Caco-2 (cell line): Measurements from ENCODE around the gene PDIK1L. TPM values are rescaled to one million over a fixed set of nuclear protein-coding genes. Genes with fewer than 3 reads are reported as not detected.

Source experiments
- BruUV-seq: library from RNA; stranded (reverse); fragments of 400-500 nt; replicated peaks from 2 replicates; lab custom pipeline; 2021; lab: Mats Ljungman, UMichigan
- CTCF ChIA-PET: fragments of 300-600 bp; sonication (Branson Sonifier 250); formaldehyde crosslinking; loops from one replicate; lab custom pipeline; 2022; ENCODE audit warnings: antibody characterized with exemption; lab: Charles Lee
- POLR2A ChIA-PET: fragments of 300-600 bp; sonication (Branson Sonifier 250); formaldehyde crosslinking; loops from one replicate; lab custom pipeline; 2022; ENCODE audit warnings: antibody characterized with exemption; lab: Charles Lee
- DNase-seq, 2 experiments: peaks; one replicate each; pipeline versions ENCODE4 v3.0.0 to v3.0.0-alpha.2; 2020 to 2022
- H3K27me3 ChIP-seq: replicated peaks from 2 replicates; pipeline ENCODE4 v1.6.0; 2011; ENCODE audit warnings: low read length; ENCODE audit not compliant: control insufficient read depth, insufficient read depth
- H3K36me3 ChIP-seq: 2 replicates; pipeline ENCODE4 v1.5.1; 2011; ENCODE audit warnings: low read length; ENCODE audit not compliant: control insufficient read depth, insufficient read depth
- H3K4me1 ChIP-seq: fragments of 250-450 bp; sonication (Bioruptor Pico); 2 replicates; pipeline ENCODE4 v1.5.1; 2020; ENCODE audit warnings: mild to moderate bottlenecking
- H3K4me3 ChIP-seq: 2 replicates; pipeline ENCODE4 v1.5.1; 2011; ENCODE audit warnings: low read depth, mild to moderate bottlenecking, control low read depth, low read length
- H3K9me3 ChIP-seq: fragments of 250-450 bp; sonication (Bioruptor Pico); 2 replicates; pipeline ENCODE4 v1.5.1; 2020; ENCODE audit warnings: mild to moderate bottlenecking, moderate library complexity
- H3K27ac Mint-ChIP-seq: one replicate; pipeline ENCODE4 v1.8.0; 2022; ENCODE audit warnings: mixed read lengths; ENCODE audit not compliant: unreplicated experiment
- H3K27me3 Mint-ChIP-seq: one replicate; pipeline ENCODE4 v1.8.0; 2022; ENCODE audit warnings: mixed read lengths; ENCODE audit not compliant: insufficient read depth, unreplicated experiment
- H3K36me3 Mint-ChIP-seq: one replicate; pipeline ENCODE4 v1.8.0; 2022; ENCODE audit warnings: mild to moderate bottlenecking, mixed read lengths; ENCODE audit not compliant: insufficient read depth, unreplicated experiment
- H3K4me1 Mint-ChIP-seq: one replicate; pipeline ENCODE4 v1.8.0; 2022; ENCODE audit warnings: low read depth, mixed read lengths; ENCODE audit not compliant: unreplicated experiment
- H3K4me3 Mint-ChIP-seq: one replicate; pipeline ENCODE4 v1.8.0; 2022; ENCODE audit warnings: mild to moderate bottlenecking, moderate library complexity, mixed read lengths; ENCODE audit not compliant: unreplicated experiment
- H3K9me3 Mint-ChIP-seq: one replicate; pipeline ENCODE4 v1.8.0; 2022; ENCODE audit warnings: mixed read lengths; ENCODE audit not compliant: unreplicated experiment
- CTCF ChIP-seq, 2 experiments: fragments of 200-600 bp in 1 of 2; IDR thresholded peaks; 1 replicate in 1 of 2; 2 replicates in 1 of 2; pipeline versions ENCODE4 v1.5.1 to v1.8.0; 2011 to 2022; ENCODE audit warnings: antibody characterized with exemption in 1 of 2, control low read depth in 1 of 2, inconsistent platforms in 1 of 2, low read depth in 1 of 2, low read length in 1 of 2, mild to moderate bottlenecking in 1 of 2, moderate library complexity in 1 of 2; ENCODE audit not compliant: insufficient read depth in 1 of 2, severe bottlenecking in 1 of 2, unreplicated experiment in 1 of 2
- intact Hi-C: fragments of 100-400 bp; cut with micrococcal nuclease; formaldehyde crosslinking; loops from one replicate; pipeline ENCODE4 v1.10.0; 2022; ENCODE audit not compliant: unreplicated experiment
- total RNA-seq: library from RNA; stranded (reverse); gene quantifications from 2 replicates; pipeline ENCODE4 v1.2.3, GENCODE V29; 2022

Gene PDIK1L
- total RNA-seq, 1 experiment from 2014 or later: 5.5 TPM

DNA sequence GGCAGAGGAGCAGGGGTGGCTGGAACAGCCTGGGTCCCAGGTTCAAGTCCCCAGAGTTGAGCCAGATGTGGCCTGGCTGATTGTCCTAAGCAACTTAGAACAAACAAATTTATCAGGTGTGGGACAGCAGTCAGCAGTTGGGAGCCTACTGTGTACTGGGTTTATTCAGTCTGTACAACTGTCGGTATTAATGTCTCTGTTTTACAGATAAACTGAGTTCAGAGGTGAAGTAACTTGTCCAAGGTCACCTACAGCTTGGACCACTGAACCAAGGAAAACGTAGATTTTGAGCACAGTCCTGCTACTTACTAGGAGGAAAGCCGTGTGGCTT, 29.6 kb upstream of the PDIK1L start:
- CTCF ChIA-PET: no interaction called here
- H3K4me1 Mint-ChIP-seq: peaks cover 12% of the 10 kb centered on the region
- no TSS peak for BruUV-seq
- POLR2A ChIA-PET: no interaction called here
- H3K27me3 Mint-ChIP-seq: no peaks in the 10 kb centered on the region
- Histone ChIP-seq H3K9me3 (no peaks in the 10 kb centered on the region), H3K4me1 (peaks cover 40% of the 10 kb centered on the region), H3K36me3 (no peaks in the 10 kb centered on the region), H3K27me3 (no peaks in the 10 kb centered on the region), H3K4me3 (no peak overlapping the region)
- DNase-seq: no peak
- H3K4me3 Mint-ChIP-seq: no peak overlapping the region
- intact Hi-C loops: no loop called here
- peaks cover 5% of the 10 kb centered on the region for H3K36me3 Mint-ChIP-seq
- H3K9me3 Mint-ChIP-seq: no peaks in the 10 kb centered on the region
- no peak for TF ChIP-seq CTCF (IDR thresholded peaks at IDR 0.05; ENCODE audit: insufficient read depth in 1 of 2, low read depth in 1 of 2, low read length in 1 of 2, severe bottlenecking in 1 of 2, unreplicated experiment in 1 of 2)
- no peak overlapping the region for H3K27ac Mint-ChIP-seq

- Histone ChIP-seq H3K27me3 (no peaks in the 10 kb centered on the region), H3K4me3 (no peak overlapping the region), H3K36me3 (no peaks in the 10 kb centered on the region), H3K9me3 (no peaks in the 10 kb centered on the region), H3K4me1 (peaks cover 32% of the 10 kb centered on the region)
- Mint-ChIP-seq H3K4me3 (no peak overlapping the region), H3K36me3 (peaks cover 5% of the 10 kb centered on the region), H3K27ac (no peak overlapping the region), H3K4me1 (peaks cover 12% of the 10 kb centered on the region), H3K27me3 (no peaks in the 10 kb centered on the region), H3K9me3 (no peaks in the 10 kb centered on the region)
- POLR2A ChIA-PET: interaction anchor here (0.5 kb wide), 1 partner anchor 18 kb away, joined by 3 read pairs; no protein-coding TSS in a partner anchor
- intact Hi-C loops: no loop called here
- CTCF ChIA-PET: no interaction called here
- no peak for TF ChIP-seq CTCF (IDR thresholded peaks at IDR 0.05; ENCODE audit: insufficient read depth in 1 of 2, low read depth in 1 of 2, low read length in 1 of 2, severe bottlenecking in 1 of 2, unreplicated experiment in 1 of 2)
- DNase-seq: no peak
- BruUV-seq: no TSS peak
Observed at GRCh38 chr1:26083208-26083607, 28.4 kb upstream of the PDIK1L start.

DNA sequence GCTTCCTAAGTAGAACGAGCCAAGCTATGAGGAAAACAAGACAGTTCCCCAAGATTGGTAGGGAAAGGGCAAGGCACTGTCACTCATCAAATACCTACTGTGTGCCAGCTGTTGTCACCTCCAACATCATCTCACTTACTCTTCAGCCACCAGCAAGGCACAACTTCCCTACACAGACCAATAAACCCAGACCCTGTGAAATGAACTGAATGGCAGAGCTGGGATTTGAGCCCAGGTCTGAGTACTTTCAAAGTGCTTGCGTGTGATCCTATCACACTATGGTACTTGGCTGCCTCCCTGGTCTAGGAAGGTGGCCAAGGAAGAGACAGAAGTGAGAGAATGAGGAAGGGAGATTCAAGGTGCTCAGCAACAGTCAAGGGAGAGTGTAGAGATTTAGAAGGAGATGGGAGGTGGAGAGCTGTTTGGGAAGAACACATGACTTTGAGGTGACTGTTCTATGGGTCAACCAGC, 27.5 kb upstream of the PDIK1L start:
- no peaks in the 10 kb centered on the region for H3K27me3 ChIP-seq
- ChIA-PET POLR2A (no interaction called here), CTCF (interaction anchor here (0.6 kb wide), 1 partner anchor 25 kb away, joined by 4 read pairs; no protein-coding TSS in a partner anchor)

More for the DNA sequence above, 27.5 kb upstream of the PDIK1L start:
- intact Hi-C loops: no loop called here
- H3K36me3 Mint-ChIP-seq: no peaks in the 10 kb centered on the region
- TF ChIP-seq CTCF (IDR thresholded peaks at IDR 0.05; ENCODE audit: insufficient read depth in 1 of 2, low read depth in 1 of 2, low read length in 1 of 2, severe bottlenecking in 1 of 2, unreplicated experiment in 1 of 2): no peak
- H3K4me3 ChIP-seq: no peak overlapping the region
- BruUV-seq: no TSS peak
- H3K27ac Mint-ChIP-seq: no peak overlapping the region
- no peaks in the 10 kb centered on the region for H3K9me3 ChIP-seq
- DNase-seq: no peak
- peaks cover 6% of the 10 kb centered on the region for H3K4me1 Mint-ChIP-seq
- no peaks in the 10 kb centered on the region for H3K27me3 Mint-ChIP-seq
- H3K36me3 ChIP-seq: no peaks in the 10 kb centered on the region
- H3K9me3 Mint-ChIP-seq: no peaks in the 10 kb centered on the region
- H3K4me3 Mint-ChIP-seq: no peak overlapping the region
- peaks cover 25% of the 10 kb centered on the region for H3K4me1 ChIP-seq
